Epithelial cell of proximal tubule (primary cell): ENCODE data around the gene FRAS1. TPM values are rescaled to one million over a fixed set of nuclear protein-coding genes. Genes with fewer than 3 reads are reported as not detected.
A peak's percentile ranks its signal among the peaks of the same experiment; 100 is the strongest.

Source experiments
- DNase-seq: peaks from one replicate; pipeline ENCODE4 v3.0.0-alpha.2; 2011; ENCODE audit warnings: low read depth
- H3K4me3 ChIP-seq: 2 replicates; pipeline ENCODE4 v1.5.1; 2011; ENCODE audit warnings: low read depth, mild to moderate bottlenecking, low read length
- total RNA-seq: library from RNA; depleted of rRNA; stranded (reverse); fragments of >200 nt; gene quantifications from 2 replicates; pipeline ENCODE4 v1.2.3, GENCODE V29; 2015
- TF ChIP-seq, protein P1 (sequence below): conservative IDR thresholded peaks from 2 replicates; pipeline ENCODE4 v1.5.1; 2012; ENCODE audit warnings: low read depth, mild to moderate bottlenecking, low read length

Gene FRAS1
- total RNA-seq, 1 donor from 2014 or later: 9.1 TPM

DNA sequence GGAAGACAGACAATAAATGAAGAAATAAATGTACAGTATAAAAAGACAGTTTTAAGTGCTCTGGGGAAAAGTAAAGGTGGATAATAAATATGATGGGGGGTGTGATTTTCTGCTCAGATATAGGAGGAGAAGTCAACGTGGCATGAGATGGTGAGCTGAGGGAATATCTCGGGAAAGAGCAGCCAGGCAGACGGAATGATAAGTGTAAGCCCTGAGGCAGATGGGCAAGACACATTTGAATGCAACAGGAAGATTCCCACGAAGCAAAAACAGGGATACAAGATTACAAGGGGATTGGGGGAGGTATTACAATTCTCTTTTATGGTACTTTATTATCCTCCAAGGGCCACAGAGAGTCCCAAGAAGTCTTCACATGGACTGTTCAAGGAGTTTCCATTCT lies 505.6 kb downstream of the FRAS1 start:
- no peak for DNase-seq
- H3K4me3 ChIP-seq: no peak overlapping the region
- TF ChIP-seq, protein P1, sequence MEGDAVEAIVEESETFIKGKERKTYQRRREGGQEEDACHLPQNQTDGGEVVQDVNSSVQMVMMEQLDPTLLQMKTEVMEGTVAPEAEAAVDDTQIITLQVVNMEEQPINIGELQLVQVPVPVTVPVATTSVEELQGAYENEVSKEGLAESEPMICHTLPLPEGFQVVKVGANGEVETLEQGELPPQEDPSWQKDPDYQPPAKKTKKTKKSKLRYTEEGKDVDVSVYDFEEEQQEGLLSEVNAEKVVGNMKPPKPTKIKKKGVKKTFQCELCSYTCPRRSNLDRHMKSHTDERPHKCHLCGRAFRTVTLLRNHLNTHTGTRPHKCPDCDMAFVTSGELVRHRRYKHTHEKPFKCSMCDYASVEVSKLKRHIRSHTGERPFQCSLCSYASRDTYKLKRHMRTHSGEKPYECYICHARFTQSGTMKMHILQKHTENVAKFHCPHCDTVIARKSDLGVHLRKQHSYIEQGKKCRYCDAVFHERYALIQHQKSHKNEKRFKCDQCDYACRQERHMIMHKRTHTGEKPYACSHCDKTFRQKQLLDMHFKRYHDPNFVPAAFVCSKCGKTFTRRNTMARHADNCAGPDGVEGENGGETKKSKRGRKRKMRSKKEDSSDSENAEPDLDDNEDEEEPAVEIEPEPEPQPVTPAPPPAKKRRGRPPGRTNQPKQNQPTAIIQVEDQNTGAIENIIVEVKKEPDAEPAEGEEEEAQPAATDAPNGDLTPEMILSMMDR: no peak

DNA sequence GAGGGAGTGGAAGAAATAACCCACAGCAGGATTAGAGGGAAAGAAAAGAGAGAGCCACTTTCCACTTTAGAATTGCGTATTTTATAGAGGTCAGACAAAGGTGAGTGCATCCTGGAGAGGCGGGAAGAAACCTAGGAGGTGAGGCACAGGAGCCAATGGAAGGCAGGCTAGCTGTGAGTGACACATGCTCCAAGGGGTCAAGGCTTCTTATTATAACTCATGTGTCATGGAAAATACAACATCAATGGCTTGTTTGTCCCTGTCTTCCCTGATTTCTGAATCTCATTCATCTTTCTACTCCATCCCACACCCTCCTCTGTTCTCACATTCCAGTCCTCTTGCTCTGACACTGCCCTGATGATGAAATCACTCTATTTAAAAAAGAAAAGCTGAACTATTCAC lies 508.8 kb downstream of the FRAS1 start:
- no peak overlapping the region for H3K4me3 ChIP-seq
- TF ChIP-seq, protein P1: no peak
- no peak for DNase-seq

DNA sequence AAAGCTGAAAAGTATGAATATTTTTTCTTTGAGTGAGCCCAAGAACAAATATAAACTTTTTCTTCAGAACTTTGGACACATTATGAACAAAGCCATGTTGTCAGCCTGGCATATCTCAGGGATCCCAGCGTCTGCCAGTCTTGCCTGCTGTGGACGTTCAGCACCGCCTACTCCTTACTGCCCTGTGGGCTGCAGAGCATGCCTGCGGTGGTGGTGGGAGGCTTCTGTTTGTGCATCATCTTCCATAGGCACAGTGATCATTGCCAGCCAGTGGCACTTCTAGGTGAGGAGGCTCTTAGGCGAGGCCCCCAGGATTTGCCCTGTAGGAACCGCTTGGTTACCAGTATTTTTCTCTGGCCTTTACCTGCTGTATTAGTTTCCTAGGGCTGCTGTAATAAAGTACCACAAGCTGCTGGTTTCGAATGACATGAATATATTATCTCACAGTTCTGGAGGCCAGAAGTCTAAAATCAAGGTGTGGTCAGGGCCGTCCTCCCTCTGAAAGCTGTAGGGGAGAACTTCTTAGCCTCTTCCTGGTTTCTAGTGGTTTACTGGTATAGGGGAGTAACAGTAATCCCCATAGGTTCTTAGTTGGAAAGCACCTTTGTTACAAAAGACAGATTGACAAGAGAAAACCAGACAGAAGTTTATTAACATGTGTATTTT lies 509.8 kb downstream of the FRAS1 start:
- DNase-seq: no peak
- H3K4me3 ChIP-seq: no peak overlapping the region
- TF ChIP-seq, protein P1: no peak

DNA sequence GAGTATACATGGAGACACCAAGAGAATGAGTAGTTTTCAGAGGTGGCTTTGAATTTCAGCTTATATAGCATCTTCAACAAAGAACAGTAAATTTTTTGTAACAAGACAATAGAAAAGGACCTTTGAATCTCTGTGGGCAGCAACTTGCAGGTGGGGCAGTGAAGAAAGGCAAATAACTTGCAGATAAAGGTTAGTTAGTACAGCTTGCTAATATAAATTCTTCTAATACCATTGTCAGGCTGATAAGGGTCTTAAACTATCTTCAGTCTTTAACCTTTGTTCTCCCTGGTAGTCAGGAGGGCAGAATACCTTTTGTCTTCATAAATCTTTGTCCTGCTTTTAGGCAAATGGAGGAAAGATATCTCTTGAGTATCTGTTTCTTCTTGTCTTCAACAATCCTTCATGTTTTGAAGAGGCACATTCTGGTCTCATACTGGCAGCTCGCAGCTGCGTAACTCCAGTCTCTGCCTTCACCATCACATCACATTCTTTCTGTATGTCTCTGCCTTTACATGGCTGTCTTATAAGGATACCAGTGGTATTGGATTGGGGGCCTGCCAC lies 510.5 kb downstream of the FRAS1 start:
- TF ChIP-seq, protein P1: no peak
- no peak overlapping the region for H3K4me3 ChIP-seq
- DNase-seq: no peak

DNA sequence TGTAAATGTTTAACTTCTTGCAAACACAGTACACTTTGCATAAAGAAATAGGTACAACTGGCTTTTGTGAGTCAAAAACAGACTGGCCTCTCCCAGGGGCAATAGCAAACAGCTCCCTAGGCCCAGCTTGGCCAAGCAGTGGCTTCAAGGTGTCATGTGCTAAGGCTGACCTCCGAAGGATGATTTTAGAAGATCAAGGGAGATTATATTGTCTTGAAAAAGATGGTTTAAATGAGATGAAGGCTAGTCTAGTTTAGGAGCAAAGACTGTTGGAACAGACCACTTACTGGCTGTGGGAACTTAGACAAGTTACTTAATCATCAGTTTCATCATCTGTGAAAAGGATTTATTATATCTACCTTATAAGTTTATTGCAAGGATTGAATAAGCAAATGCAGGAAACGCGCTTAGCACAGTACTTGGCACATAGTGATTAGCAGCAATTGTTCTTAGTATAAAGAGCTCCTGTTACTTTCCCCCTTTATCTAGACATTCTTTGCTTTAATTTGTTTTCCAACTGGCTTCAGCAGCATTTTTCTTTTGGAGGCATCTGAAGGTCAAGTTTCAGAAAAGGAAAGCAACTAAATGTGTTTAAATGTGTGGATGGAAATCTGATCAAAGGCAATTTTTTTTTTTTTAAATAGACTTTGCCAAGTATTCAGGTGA lies 511.6 kb downstream of the FRAS1 start:
- DNase-seq: no peak
- no peak overlapping the region for H3K4me3 ChIP-seq
- TF ChIP-seq, protein P1: no peak

DNA sequence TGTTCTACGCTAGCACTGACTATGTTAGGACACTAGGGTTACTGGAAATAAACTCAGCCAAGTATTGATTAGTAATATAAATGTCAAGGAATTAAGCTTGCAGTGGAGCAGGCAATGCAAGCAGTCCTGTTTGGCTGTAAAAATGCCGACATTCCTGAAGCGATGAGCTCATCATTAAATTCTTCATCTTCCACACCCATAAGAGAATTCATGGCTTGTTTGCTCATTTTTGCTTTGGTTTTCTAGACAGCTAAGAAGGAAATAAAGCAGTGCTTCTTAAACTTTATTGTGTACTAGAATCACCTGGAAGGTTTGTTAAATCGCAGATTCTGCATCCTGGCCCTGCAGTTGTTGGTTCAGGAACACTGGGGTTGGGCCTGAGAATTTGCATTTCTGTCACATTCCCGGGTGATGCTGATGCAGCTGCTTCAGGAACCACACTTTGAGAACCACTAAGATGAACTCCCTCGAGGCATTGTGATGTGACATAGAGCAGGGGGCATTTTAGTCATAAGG lies 512.2 kb downstream of the FRAS1 start:
- H3K4me3 ChIP-seq: no peak overlapping the region
- peak; percentile 67 for DNase-seq

More for the DNA sequence above, 512.2 kb downstream of the FRAS1 start:
- TF ChIP-seq, protein P1: no peak
